GM23338 (cell line): Measurements from ENCODE around the gene FBXW8. TPM values are rescaled to one million over a fixed set of nuclear protein-coding genes. Genes with fewer than 3 reads are reported as not detected.

Experiments
- ATAC-seq: fragments of 200-7000 bp; cut with Tn5 transposase; 3 replicates; pipeline ENCODE4 v1.9.1; 2020
- DNase-seq: peaks from one replicate; pipeline ENCODE4 v3.0.0-alpha.2; 2015; ENCODE audit warnings: low spot score
- H2AFZ ChIP-seq: fragments of 200-600 bp; sonication (generic); 2 replicates; pipeline ENCODE4 v1.8.0; 2016; ENCODE audit warnings: antibody characterized with exemption, mild to moderate bottlenecking, moderate library complexity
- H3F3A ChIP-seq: fragments of 200-600 bp; sonication (generic); replicated peaks from 2 replicates; pipeline ENCODE4 v1.8.0; 2017; ENCODE audit warnings: antibody characterized with exemption, mixed run types, low read depth
- H3K27ac ChIP-seq: fragments of 200-600 bp; sonication (generic); 2 replicates; pipeline ENCODE4 v1.6.1; 2016; ENCODE audit warnings: low read depth
- H3K27me3 ChIP-seq: fragments of 200-600 bp; sonication (generic); 2 replicates; pipeline ENCODE4 v1.8.0; 2016; ENCODE audit warnings: mild to moderate bottlenecking, mixed run types, moderate library complexity; ENCODE audit not compliant: insufficient read depth
- H3K36me3 ChIP-seq: fragments of 200-600 bp; sonication (generic); 2 replicates; pipeline ENCODE4 v1.8.0; 2016; ENCODE audit warnings: mild to moderate bottlenecking; ENCODE audit not compliant: insufficient read depth
- H3K4me1 ChIP-seq: fragments of 200-600 bp; sonication (generic); 2 replicates; pipeline ENCODE4 v1.8.0; 2016; ENCODE audit warnings: mild to moderate bottlenecking, moderate library complexity; ENCODE audit not compliant: insufficient read depth
- H3K4me2 ChIP-seq: fragments of 200-600 bp; sonication (generic); 2 replicates; pipeline ENCODE4 v1.7.1; 2017; ENCODE audit warnings: mixed run types
- H3K4me3 ChIP-seq: fragments of 200-600 bp; sonication (generic); 2 replicates; pipeline ENCODE4 v1.6.1; 2016; ENCODE audit warnings: mixed run types
- H3K79me2 ChIP-seq: fragments of 200-600 bp; sonication (generic); replicated peaks from 2 replicates; pipeline ENCODE4 v1.8.0; 2017; ENCODE audit warnings: mild to moderate bottlenecking; ENCODE audit not compliant: insufficient read depth
- H3K9me2 ChIP-seq: fragments of 200-600 bp; sonication (generic); 2 replicates; pipeline ENCODE4 v1.8.0; 2017; ENCODE audit not compliant: insufficient read depth
- H4K20me1 ChIP-seq: fragments of 200-600 bp; sonication (generic); replicated peaks from 2 replicates; pipeline ENCODE4 v1.8.0; 2017; ENCODE audit warnings: mild to moderate bottlenecking; ENCODE audit not compliant: insufficient read depth
- H3K27ac Mint-ChIP-seq: 2 replicates; pipeline ENCODE4 v1.8.0; 2020; ENCODE audit warnings: inconsistent platforms, mild to moderate bottlenecking, moderate library complexity, mixed read lengths
- H3K27me3 Mint-ChIP-seq: 3 replicates; pipeline ENCODE4 v1.8.0; 2022; ENCODE audit warnings: low read depth, mild to moderate bottlenecking, moderate library complexity, mixed read lengths, inconsistent platforms; ENCODE audit not compliant: insufficient read depth, poor library complexity
- H3K36me3 Mint-ChIP-seq: 3 replicates; pipeline ENCODE4 v1.8.0; 2021; ENCODE audit warnings: low read depth, mild to moderate bottlenecking, inconsistent platforms, moderate library complexity, mixed read lengths
- H3K4me1 Mint-ChIP-seq: 3 replicates; pipeline ENCODE4 v1.8.0; 2020; ENCODE audit warnings: mild to moderate bottlenecking, inconsistent platforms, mixed read lengths
- H3K4me3 Mint-ChIP-seq: 3 replicates; pipeline ENCODE4 v1.8.0; 2021; ENCODE audit warnings: moderate library complexity, mild to moderate bottlenecking, inconsistent platforms, mixed read lengths
- H3K9me3 Mint-ChIP-seq: 3 replicates; pipeline ENCODE4 v1.8.0; 2020; ENCODE audit warnings: moderate library complexity, mild to moderate bottlenecking, inconsistent platforms, mixed read lengths
- CREB1 ChIP-seq: fragments of 250-450 bp; sonication (Bioruptor Pico); IDR thresholded peaks from 2 replicates; pipeline ENCODE4 v1.5.0; 2020; ENCODE audit warnings: low read depth, mild to moderate bottlenecking, moderate library complexity
- CTCF ChIP-seq, 2 experiments: fragments of 200-600 bp in 1 of 2; sonication (generic) in 1 of 2; conservative IDR thresholded peaks; 2 replicates each; pipeline versions ENCODE4 v1.5.1 to v1.6.1; 2016 to 2017; ENCODE audit warnings: antibody characterized with exemption in 2 of 2, low read depth in 2 of 2, mild to moderate bottlenecking in 2 of 2, moderate library complexity in 1 of 2
- ETS1 ChIP-seq: IDR thresholded peaks from 2 replicates; pipeline ENCODE4 v1.6.1; 2016; ENCODE audit warnings: antibody characterized with exemption
- EZH2 ChIP-seq: fragments of 200-600 bp; sonication (generic); IDR thresholded peaks from one replicate; pipeline ENCODE4 v1.8.0; 2017; ENCODE audit warnings: antibody characterized with exemption, mild to moderate bottlenecking, low read depth; ENCODE audit not compliant: unreplicated experiment
- NANOG ChIP-seq: IDR thresholded peaks from 2 replicates; pipeline ENCODE4 v1.6.1; 2016; ENCODE audit warnings: antibody characterized with exemption, borderline replicate concordance
- POLR2AphosphoS5 ChIP-seq: IDR thresholded peaks from 2 replicates; pipeline ENCODE4 v1.6.1; 2016; ENCODE audit warnings: antibody characterized with exemption, low read depth
- STAT1 ChIP-seq: IDR thresholded peaks from one replicate; pipeline ENCODE4 v1.6.1; 2016; ENCODE audit warnings: antibody characterized with exemption; ENCODE audit not compliant: unreplicated experiment
- ZNF331 ChIP-seq: fragments of 250-450 bp; sonication (Bioruptor Pico); IDR thresholded peaks from 2 replicates; pipeline ENCODE4 v1.5.0; 2020; ENCODE audit warnings: low read depth, mild to moderate bottlenecking, moderate library complexity
- polyA plus RNA-seq: library from polyadenylated mRNA; unstranded; fragments of >200 nt; fragmentation: Nextera tagmentation; extraction: Ambion mirVana; gene quantifications from 2 replicates; pipeline ENCODE4 v1.2.1, GENCODE V29; 2016
- total RNA-seq: library from RNA; depleted of rRNA; stranded (reverse); fragments of >200 nt; shearing (Covaris generic); gene quantifications from 2 replicates; pipeline ENCODE4 v1.2.3, GENCODE V29; 2014
- TF ChIP-seq, protein P1 (sequence below): fragments of 250-450 bp; sonication (Bioruptor Pico); IDR thresholded peaks from 2 replicates; pipeline ENCODE4 v1.5.0; 2020; ENCODE audit warnings: mild to moderate bottlenecking, moderate library complexity

Gene FBXW8
- total and polyA plus RNA-seq, 2 experiments from 2014 or later = 4.6 to 13.9 TPM

DNA sequence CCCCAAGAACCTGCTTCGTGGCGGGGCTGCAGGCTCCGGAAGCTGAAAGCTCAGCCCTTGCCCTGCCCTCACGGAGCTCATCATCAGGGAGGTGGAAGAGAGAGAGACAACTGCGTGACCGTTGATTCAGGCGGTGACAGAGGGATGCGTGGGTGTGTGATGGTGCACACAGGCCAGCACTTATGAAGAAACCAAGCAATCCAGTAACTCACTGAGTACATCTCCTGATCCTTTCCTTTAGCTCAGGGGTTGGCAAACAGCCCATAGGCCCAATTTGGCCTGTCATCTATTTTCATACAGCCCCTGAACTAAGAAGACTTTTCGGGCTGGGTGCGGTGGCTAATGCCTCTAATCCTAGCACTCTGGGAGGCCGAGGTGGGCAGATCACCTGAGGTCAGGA lies 138.5 kb downstream of the FBXW8 start:
- peaks cover 61% of the 10 kb centered on the region for H3K4me1 Mint-ChIP-seq

More for the DNA sequence above, 138.5 kb downstream of the FBXW8 start:
- Histone ChIP-seq H3K36me3 (no peaks in the 10 kb centered on the region), H3K27ac (no peak overlapping the region), H3K4me2 (no peak overlapping the region), H3K79me2 (no peaks in the 10 kb centered on the region), H4K20me1 (no peaks in the 10 kb centered on the region), H3K4me1 (peaks cover 15% of the 10 kb centered on the region), H3K4me3 (no peak overlapping the region), H2AFZ (no peak overlapping the region), H3F3A (no peaks in the 10 kb centered on the region), H3K9me2 (no peaks in the 10 kb centered on the region), H3K27me3 (no peaks in the 10 kb centered on the region)
- Mint-ChIP-seq H3K9me3 (no peaks in the 10 kb centered on the region), H3K27me3 (peaks cover 7% of the 10 kb centered on the region), H3K27ac (no peak overlapping the region), H3K4me3 (no peak overlapping the region), H3K36me3 (no peaks in the 10 kb centered on the region; the same call in 2 of the 3 replicates)
- DNase-seq = no peak
- TF ChIP-seq, protein P1, sequence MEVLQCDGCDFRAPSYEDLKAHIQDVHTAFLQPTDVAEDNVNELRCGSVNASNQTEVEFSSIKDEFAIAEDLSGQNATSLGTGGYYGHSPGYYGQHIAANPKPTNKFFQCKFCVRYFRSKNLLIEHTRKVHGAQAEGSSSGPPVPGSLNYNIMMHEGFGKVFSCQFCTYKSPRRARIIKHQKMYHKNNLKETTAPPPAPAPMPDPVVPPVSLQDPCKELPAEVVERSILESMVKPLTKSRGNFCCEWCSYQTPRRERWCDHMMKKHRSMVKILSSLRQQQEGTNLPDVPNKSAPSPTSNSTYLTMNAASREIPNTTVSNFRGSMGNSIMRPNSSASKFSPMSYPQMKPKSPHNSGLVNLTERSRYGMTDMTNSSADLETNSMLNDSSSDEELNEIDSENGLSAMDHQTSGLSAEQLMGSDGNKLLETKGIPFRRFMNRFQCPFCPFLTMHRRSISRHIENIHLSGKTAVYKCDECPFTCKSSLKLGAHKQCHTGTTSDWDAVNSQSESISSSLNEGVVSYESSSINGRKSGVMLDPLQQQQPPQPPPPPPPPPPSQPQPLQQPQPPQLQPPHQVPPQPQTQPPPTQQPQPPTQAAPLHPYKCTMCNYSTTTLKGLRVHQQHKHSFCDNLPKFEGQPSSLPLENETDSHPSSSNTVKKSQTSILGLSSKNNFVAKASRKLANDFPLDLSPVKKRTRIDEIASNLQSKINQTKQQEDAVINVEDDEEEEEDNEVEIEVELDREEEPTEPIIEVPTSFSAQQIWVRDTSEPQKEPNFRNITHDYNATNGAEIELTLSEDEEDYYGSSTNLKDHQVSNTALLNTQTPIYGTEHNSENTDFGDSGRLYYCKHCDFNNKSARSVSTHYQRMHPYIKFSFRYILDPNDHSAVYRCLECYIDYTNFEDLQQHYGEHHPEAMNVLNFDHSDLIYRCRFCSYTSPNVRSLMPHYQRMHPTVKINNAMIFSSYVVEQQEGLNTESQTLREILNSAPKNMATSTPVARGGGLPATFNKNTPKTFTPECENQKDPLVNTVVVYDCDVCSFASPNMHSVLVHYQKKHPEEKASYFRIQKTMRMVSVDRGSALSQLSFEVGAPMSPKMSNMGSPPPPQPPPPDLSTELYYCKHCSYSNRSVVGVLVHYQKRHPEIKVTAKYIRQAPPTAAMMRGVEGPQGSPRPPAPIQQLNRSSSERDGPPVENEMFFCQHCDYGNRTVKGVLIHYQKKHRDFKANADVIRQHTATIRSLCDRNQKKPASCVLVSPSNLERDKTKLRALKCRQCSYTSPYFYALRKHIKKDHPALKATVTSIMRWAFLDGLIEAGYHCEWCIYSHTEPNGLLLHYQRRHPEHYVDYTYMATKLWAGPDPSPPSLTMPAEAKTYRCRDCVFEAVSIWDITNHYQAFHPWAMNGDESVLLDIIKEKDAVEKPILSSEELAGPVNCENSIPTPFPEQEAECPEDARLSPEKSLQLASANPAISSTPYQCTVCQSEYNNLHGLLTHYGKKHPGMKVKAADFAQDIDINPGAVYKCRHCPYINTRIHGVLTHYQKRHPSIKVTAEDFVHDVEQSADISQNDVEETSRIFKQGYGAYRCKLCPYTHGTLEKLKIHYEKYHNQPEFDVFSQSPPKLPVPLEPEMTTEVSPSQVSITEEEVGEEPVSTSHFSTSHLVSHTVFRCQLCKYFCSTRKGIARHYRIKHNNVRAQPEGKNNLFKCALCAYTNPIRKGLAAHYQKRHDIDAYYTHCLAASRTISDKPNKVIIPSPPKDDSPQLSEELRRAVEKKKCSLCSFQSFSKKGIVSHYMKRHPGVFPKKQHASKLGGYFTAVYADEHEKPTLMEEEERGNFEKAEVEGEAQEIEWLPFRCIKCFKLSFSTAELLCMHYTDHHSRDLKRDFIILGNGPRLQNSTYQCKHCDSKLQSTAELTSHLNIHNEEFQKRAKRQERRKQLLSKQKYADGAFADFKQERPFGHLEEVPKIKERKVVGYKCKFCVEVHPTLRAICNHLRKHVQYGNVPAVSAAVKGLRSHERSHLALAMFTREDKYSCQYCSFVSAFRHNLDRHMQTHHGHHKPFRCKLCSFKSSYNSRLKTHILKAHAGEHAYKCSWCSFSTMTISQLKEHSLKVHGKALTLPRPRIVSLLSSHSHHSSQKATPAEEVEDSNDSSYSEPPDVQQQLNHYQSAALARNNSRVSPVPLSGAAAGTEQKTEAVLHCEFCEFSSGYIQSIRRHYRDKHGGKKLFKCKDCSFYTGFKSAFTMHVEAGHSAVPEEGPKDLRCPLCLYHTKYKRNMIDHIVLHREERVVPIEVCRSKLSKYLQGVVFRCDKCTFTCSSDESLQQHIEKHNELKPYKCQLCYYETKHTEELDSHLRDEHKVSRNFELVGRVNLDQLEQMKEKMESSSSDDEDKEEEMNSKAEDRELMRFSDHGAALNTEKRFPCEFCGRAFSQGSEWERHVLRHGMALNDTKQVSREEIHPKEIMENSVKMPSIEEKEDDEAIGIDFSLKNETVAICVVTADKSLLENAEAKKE (CRISPR knock-in tag) = no peak
- no peak for TF ChIP-seq EZH2
- no peak for TF ChIP-seq CTCF (conservative IDR thresholded peaks at IDR 0.05; ENCODE audit: low read depth in 2 of 2)
- TF ChIP-seq POLR2AphosphoS5 = no peak
- TF ChIP-seq ETS1 = no peak
- TF ChIP-seq ZNF331 (CRISPR knock-in tag) = no peak
- no peak for TF ChIP-seq CREB1
- TF ChIP-seq NANOG = no peak
- no peak for TF ChIP-seq STAT1
- ATAC-seq = no peak
